ENCODE measurements around the gene RGS7BP.
"Not testable (repeated sequence)": the region's sequence is repeated elsewhere in the genome, so short reads cannot be mapped to it uniquely, and the experiment has no call there.

The RGS7BP gene

DNA sequence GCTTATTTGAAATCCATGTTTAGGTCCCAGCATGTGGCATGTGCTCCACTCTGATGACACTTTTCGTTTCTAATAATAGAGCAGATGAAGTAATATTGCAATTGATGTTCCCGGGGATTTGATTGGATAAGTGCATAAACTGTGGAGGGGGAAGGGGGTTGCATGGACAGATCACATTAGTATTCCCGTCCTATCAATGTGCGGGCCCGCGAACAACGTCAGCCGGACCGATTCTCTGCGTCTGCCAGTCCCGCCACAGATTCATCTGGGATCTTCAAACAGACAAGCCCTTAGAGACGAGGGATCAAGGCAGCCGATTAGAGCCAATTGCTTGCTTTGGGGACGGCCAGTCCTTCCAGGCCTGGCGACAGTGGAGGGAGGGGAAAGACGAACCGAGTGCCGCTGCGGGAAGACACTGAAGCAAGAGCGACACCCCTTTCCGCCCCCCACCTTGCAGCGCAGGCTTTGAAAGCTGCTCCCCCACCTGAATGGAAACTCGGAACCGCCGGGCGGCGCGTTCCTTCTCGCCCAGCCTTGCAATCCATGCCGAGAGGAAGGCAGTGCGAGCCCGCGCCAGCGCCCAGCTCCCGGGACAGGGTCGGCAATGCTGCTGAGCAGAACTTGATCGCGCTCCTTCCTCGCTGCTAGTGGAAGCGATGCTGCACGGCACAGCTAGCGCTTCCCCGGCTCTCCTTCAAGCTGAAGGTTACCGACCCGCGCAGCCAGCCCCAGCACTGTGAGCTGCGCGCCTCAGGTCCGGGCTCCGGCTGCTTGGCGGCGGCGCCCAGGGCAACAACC is at the start of gene RGS7BP:
Gene RGS7BP (plus strand): TSS at position 247 of the 798 bp plus-strand sequence. CDS start 610 bp downstream, outside the sequence.
- no peak for DNase-seq

- no peak for DNase-seq
Measured at GRCh38 chr5:64457846-64458245, 48.0 kb upstream of the RGS7BP start.

GRCh38 chr5:64458948-64459347 is 46.9 kb upstream of the RGS7BP start:
- DNase-seq = no peak

DNA sequence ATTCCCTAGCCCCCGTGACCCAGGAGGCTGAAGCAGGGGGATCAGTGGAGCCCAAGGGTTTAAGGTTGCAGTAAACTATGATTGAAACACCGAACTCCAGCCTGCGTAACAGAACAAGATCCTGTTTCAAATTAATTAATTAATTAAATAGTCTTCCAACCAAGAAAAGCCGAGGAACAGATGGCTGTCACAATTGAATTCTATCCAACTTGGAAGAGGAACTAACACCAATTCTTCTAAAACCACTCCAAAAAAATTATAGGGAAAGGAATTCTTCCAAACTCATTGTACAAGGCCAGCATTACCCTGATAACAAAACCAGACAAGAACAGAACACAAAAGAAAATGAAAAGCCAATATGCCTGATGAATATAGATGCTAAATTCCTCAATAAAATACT is 43.4 kb upstream of the RGS7BP start:
- DNase-seq = no peak

DNA sequence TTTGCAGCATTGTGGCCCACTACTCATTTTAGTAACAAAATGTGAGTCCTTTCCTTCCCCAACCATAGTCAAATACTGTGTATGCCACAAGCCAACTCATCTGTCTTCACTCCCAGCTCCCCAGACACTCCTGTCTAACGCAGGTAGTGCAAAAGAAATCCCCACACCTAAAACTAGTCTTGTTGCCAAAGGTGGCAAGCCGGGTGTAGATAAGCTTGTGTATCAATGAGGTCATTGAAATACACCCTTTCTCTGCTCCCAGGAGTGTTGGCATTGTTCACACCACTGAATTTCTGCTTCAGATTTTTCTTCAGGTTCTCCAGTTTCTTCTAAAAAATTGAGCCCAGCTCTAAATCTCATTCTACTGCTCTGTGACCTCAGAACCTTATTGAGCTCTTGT is 19.7 kb upstream of the RGS7BP start:
- DNase-seq = no peak

- DNase-seq = no peak
Measured at GRCh38 chr5:64487283-64487682, 18.5 kb upstream of the RGS7BP start.

- DNase-seq = no peak
Measured at GRCh38 chr5:64489857-64490256, 16.0 kb upstream of the RGS7BP start.

DNA sequence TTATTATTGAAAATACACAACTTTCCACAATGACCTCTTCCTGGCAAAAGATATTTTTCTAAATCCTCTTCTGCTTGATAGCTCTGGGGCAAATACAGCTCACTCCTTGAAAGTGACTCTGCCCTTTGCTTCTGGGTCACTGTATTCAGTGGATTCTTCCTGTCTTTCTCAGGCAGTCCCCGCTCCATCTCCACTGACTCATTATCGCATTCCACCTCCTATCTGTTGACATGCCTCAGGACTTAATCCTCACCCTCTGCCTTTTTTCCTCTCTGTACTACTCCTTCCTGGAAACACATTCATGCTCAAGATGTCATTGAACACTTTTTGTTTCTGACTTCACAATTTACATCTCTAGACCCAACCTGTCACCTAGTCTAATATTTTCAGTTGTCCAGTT is 8.4 kb upstream of the RGS7BP start:
- no peak for DNase-seq

DNA sequence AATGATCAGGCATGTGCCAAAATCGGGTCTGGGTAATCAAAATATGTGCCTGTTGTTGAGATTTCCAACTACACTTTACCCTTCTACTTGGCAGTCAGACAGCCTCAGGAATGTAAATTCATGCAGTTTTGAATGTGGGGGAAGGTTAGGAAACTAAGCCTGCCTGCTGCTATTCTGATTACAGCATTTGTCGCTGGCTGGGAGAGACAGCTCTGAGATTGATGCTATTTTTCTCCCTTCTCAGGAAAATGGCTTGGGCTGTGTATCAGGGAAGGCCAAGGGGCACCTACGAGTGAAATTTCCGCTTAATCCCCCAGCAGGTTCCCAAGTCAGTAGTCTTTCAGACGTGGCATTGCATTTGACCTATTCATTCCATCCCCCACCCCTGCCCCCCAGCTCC is 3.6 kb upstream of the RGS7BP start:
- no peak for DNase-seq

GRCh38 chr5:64506567-64507263 is 900 bp downstream of the RGS7BP start:
- no peak for DNase-seq

DNA sequence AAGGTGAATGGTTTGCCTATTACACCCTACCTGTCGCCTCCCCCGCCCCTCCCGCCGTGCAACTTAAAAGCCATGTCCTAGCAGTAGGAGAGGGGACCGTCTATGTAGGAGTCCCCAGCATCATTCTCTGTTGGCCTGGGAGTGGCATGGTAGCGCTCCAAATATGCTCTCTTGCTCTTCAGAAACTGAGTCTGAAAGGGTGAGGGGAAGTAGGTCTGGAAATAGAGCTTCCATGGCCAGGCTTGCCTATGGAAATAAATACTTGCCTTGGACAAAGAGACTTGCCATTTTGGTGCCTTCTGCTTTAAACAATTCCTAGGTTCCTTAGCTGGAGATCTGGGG is 1.4 kb downstream of the RGS7BP start:
- no peak for DNase-seq

DNA sequence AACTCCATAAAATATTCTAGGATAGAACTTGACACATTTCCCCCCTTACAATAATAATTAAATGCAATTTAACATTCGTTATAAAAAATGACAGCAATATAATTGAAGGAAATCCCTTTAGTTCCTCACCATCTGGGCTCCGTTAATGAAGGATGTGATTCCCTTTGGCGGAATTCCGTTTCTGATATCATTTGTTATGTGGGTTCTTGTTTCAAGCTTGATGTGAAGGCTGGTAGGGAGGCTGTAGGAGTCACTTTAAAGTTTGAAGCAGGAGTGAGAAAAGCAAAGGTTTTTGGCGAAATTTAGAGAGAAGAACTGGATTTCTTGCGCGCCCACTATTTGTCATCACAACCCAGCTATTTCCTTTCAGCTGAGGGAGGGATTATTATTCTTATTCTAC is 4.0 kb downstream of the RGS7BP start:
- no peak for DNase-seq

DNA sequence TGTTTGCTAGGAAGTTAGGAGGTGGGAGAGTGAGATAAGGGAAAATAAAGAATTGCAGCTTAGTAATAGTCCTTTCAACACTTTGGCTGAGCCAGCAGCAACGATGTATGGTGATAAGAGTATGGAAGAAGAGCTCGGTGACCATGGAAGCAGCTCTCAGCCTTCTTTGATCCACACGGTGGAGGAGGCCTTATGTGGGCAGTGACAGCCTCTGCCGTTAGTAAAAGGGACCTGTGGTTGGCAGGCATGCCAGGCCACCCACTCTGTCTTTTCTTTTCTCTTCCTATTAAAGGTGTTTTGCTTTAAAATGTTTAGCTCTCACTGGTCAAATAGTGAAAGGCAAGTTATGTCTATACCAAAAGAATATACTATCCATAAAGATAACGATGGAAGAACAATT is 7.7 kb downstream of the RGS7BP start:
- no peak for DNase-seq

DNA sequence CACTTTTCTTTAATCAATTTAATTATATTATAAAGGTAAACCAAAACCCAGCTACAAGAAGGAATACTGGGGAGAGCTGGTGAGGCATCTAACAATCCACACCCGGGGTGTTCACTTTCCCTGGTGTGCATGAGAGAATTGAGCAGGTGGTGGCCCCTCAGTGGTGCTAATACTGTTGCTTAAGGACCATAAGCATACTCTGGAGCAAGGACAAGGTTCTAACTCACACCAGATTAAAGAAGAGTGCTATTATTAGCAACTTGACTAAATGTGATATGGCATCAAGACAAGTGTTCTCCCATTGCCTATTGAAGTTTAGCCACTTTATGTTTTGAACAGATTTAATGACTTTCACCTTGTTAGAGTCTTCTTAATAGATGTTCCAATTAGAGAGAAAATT is 8.8 kb downstream of the RGS7BP start:
- DNase-seq = no peak

- DNase-seq = no peak
Measured at GRCh38 chr5:64516216-64516615, 10.4 kb downstream of the RGS7BP start.

- no peak for DNase-seq
Measured at GRCh38 chr5:64518793-64519192, 13.0 kb downstream of the RGS7BP start.

GRCh38 chr5:64519263-64519662 is 13.4 kb downstream of the RGS7BP start:
- no peak for DNase-seq

DNA sequence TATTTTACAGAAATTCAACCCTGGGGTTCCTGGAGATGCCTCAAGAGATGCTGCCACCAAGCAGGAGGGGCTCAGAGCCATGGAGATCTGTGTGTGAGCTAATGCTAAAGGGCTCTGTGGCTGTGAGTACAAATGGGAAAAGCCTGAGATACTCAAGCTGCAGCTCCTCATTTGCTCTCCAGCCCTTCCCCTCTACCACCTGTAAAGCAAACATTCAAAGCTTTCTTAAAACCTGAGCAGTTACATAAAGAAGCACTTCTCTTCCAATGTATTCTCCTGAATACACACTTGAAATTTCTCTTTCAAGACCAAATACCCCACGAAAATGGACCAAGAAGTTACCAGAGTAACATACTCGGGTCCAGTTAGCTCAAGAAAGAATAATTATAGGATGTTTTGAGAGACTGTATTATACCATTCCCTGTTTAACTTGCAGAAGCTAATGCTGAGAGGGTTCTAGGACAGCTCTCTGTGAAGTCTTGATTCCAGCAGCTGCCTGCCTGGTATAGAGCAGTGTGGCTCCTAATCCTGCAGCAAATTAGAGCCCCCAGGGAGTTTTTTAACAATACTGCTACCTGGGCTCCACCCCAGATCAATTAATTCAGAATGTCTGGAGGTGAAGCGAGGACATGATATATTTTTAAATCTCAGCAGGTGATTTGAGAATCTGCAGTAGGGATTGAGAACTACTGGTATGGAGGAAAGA is 21.1 kb downstream of the RGS7BP start:
- DNase-seq = no peak

DNA sequence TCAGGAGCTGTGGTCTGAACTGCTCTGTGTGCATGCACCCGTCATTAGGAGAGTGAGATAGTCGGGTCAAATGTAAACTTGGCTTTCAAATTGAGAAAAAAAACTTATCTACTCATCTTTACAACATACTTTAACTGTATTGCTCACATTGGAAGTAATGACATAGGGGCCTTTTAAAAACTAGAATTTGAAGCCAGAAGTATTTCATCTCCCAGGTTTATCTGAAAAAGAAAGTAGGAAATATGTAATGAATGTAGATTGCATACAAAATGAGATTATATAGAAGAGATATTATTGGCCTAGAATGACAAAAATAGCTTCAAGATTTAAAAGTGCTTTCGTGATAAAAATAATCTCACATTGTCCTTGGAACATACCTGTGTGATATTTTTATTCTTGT is 24.3 kb downstream of the RGS7BP start:
- no peak for DNase-seq

DNA sequence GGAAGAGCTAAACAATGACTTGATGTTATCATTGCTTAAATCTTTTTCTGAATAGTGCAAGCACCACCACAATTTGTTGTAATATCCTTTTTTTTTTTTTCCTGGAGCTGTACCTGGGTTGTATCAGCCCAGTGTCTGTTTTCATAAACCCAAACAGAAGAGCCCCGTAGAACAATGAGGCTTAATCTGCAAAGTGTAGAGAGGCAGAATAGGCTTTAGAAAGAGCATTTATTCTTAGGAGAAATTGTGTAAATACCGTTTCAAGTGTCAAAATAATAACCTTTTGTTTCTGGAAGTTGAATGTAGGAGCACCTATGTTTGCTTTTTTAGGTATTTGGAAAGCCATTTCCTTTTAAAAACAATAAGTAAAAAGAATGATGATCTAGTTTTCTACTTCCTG is 26.4 kb downstream of the RGS7BP start:
- DNase-seq = no peak

DNA sequence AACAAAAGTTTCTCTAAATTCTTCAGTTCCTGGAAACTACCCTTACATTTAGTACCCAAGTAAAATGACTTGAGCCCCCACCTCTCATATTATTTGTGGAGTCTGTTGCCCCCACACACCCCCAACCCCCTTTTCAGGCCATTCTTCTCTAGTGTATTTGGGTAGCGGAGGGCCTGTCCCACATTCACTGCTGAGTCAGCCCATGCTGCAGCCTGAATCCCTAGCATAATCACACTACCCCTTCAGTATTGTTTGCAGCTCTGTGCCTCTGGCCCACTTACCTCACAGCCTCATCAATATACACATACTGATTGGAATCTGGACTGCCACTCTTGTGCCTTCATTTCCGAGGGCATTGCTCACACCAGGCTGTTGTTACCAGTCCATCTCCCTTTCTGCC is 26.8 kb downstream of the RGS7BP start:
- no peak for DNase-seq

DNA sequence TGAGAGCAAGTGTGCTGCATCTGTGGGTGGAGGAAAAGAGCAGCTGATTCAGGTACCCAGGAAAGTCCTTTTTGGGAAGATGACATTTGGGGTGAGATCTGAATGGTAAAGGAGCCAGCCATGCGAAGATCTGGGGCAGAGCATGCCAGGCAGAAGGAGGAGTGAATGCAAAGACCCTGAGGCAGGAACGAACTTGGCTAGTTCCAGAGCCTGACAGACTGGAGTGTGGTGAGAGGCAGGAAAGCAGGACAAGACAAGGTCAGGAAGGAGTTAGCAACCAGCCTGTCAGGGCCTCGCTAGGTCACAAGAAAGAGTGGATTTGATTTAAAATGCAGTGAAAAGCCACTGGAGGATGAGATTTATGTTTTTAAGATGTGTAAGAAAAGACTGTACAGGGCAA is 28.2 kb downstream of the RGS7BP start:
- DNase-seq = no peak

- no peak for DNase-seq
Measured at GRCh38 chr5:64557911-64558310, 52.1 kb downstream of the RGS7BP start.

DNA sequence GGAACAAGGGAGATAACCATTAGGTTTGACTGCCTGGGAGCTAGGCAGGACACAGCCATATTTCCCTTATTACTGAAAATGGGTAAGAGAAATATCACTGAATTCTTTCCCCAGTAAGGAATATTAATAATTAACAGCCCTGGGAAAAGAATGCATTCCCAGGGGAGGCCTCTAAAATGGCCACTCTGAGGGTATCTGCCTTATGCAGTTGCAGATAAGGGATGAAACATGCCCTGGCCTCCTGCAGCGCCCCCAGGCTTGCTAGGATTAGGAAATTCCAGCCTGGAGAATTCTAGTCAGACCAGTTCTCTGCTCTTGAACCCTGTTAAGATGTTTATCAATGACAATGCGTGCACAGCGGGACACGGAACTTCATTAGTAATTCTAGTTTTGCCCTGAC is 52.8 kb downstream of the RGS7BP start:
- not testable (repeated sequence) for DNase-seq

Data from activated naive CD4-positive, alpha-beta T cell treated with anti-CD3 and anti-CD28 coated beads, Interleukin-2, amount 50 U/mL, for 16 hours (primary cell).